GM21529 (cell line): ENCODE data around the gene RER1.

ENCODE experiments used
- ATAC-seq: cut with Tn5 transposase; IDR thresholded peaks from one replicate; pipeline ENCODE4 v1.9.1; 2021; ENCODE audit not compliant: unreplicated experiment

Gene RER1

DNA sequence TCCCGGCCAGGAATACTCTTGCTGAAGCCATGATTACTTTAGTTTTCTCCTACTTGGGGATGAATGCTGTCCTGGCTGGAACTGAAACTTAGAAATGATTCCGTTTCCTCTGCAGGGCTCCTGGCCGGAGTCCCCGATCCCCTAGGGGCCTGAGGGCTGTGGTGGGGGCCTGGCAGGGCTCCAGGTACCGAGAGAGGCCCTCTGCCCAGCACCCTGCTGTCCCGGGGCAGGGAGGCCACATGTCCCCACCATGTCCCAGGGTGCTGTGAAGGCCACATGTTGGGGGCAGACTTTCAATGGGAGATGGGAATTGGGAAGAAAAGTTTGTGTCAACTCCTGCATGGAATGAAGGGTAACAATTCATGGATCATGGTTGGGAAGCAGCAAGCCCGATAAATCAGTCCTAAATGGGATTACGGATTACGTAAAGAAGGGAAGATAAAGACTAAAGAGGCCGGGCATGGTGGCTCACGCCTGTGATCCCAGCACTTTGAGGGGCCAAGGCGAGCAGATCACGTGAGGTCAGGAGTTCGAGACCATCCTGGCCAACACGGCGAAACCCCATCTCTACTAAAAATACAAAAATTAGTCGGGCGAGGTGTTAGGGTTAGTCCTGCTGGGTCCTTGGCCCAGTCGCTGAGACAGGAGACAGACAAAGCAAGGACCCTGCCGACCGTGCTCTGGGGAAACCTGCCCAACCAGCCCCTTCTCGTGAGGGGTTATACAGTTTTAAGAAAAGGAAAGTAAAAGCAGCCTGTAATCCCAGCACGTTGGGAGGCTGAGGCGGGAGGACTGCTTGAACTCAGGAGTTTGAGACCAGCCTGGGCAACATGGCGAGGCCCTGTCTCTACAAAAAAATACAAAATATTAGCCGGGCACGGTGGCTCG, 37.8 kb upstream of the RER1 start:
- no peak for ATAC-seq

DNA sequence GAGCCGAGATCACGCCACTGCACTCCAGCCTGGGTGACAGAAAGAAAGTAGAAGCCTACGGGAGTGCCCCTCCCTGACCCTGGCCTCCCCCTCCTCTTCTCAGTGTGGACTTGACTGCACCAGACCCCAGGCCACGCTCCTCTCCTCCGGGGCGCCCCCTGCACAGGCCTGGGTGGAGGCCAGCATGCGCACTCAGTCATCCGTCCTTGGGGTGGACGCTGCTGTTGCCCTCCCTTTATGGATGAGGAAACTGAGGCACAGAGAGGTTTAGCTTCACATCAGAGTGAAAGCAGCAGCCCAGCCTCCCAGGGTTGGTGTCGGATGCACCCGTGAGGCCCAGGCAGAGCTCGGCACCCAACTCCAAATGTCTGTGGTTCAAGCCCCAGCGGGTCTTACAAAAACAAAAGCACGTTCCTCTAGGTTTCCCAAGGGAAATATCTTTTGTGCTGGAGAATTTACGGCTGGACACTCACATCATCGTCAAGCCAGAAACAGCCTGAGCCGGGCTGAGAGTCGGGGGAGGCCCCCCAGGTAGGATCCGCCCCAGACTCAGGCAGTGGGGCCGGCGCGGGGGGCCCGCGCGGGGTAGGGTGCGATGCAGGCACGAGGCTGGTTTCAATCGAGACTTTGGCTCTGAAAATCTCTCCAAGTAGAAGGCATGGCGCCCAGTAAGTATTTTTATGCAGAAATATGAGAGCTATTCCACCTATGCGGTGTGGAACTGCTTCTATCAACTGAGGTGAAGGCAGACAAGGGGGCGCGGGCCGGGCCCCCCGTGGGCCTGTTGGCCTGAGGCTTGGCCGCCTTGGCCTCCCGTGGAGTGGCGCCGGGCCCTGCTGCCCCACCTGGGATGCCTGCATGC, 36.9 kb upstream of the RER1 start:
- no peak for ATAC-seq

DNA sequence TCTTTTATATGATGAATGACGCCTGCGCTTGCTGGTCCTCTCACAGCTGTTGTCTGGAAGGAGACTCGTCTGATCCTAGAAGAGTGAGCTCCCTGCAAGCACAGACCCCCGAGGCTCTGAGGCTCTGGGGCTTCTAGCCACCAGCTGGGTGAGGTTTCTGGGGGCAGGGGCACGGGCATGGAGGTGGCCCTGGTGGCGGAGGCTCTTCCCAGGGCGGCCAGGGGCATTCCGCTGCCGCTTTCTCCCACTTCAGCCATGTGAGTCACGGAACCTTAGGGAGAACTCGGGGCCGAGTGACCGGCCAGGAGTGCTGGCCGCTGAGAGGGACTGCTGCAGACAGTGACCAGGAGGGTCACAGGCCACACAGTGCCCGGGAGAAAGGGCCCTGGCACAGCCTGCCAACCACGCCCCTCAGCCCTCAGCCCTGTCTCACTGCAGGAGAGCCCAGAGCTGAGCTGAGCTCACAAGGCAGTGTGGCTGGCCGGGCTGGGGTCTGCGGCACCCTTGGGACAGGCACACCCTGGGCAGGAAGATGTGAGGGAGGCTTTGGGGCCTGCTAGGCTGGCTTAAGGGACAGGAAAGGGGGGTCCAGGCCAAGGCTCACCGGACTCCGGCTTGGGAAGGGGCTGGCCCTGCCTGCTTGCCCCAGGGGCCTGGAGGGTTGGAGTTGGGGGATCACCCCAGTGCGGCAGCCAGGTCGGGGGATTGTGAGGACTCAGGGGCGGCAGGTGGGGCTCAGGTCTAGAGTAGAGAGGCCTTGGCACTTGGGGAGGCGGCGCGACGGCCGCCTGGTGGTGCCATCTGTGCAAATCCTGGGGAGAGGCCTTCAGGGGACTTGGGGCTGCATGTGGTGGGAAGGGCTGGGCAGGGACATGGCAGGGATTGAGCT, 36.0 kb upstream of the RER1 start:
- no peak for ATAC-seq

DNA sequence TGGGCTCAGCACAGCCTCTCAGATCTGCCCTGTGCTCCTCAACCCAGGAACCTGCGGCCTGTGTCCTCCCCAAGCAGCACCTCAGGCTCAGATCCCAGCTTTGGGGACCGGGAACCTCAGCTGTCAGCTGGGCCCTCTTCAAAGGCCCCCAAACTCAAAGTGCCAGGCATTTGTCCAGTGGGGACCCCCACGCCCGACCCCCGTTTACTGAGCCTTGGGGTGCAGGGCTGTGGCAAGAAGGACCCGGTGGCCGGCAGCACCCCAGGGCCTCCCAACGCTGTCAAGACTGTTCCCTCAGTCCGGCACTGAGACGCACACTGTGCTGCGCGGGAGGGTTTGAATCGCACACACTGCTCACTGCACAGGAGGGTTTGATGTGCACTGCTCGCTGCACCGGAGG, 35.2 kb upstream of the RER1 start:
- ATAC-seq: no peak

DNA sequence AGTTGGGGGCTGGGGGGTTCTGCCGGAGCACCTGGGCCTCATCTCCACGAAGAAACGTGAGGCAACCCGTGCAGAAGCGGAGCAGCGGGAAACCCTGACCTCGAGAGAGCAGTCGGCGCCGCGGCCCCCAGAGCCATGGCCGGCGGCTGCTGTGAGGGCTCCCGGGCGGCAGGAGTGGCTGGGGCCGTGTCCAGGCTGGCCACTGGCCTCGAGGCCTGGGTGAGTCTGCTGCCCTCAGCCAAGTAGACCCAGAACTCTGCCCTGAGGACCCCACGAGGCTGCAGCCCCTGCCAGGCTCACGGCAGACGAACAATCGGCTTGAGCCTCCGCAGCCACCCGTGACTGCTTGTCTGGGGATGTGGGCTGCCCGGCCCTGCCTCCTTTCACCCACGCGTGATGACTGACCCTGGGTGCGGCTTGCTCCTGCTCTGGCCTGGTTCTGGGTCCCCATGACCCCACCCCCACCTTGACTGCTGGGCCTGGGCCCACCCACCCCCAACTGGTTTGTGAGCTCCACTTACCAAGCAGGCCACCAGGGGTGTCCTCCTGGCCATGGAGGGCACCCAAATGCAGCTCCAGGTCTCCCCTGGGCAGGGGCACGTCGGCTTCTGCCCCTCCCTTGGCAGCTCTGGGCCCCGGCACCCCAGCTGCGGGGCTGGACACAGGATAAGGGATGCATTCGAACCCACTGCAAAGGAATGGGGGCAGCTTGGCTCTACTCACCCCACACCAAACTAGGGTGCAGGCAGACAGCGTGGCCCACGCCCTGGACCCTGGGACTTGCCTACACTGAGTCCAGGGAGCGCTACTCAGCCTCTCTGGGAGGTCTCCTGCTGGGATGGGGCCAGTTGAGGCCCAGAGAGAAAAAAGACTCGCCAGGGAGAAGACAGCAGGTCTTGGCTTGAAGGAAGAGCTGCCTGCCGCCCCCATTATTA, 34.5 kb upstream of the RER1 start:
- ATAC-seq: no peak

DNA sequence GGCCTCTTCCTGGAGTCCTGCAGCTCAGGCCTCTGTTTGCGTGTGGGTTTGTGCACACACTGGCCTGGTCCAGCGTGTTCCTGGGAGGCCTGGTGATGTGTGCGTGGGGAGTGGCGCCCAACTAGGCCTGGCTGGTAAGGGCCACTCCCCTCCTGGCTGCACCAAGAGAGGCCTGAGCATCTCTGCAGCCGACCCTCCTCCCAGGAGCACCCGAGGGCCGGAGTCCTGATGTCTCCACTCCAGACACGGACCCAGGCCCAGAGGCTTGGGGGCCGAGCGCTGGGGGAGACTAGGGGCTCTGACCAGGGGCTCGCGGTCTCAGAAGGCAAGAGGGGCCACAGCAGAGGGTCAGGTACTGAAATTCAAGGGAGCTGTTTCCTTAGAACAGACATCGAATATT, 33.6 kb upstream of the RER1 start:
- ATAC-seq: no peak

DNA sequence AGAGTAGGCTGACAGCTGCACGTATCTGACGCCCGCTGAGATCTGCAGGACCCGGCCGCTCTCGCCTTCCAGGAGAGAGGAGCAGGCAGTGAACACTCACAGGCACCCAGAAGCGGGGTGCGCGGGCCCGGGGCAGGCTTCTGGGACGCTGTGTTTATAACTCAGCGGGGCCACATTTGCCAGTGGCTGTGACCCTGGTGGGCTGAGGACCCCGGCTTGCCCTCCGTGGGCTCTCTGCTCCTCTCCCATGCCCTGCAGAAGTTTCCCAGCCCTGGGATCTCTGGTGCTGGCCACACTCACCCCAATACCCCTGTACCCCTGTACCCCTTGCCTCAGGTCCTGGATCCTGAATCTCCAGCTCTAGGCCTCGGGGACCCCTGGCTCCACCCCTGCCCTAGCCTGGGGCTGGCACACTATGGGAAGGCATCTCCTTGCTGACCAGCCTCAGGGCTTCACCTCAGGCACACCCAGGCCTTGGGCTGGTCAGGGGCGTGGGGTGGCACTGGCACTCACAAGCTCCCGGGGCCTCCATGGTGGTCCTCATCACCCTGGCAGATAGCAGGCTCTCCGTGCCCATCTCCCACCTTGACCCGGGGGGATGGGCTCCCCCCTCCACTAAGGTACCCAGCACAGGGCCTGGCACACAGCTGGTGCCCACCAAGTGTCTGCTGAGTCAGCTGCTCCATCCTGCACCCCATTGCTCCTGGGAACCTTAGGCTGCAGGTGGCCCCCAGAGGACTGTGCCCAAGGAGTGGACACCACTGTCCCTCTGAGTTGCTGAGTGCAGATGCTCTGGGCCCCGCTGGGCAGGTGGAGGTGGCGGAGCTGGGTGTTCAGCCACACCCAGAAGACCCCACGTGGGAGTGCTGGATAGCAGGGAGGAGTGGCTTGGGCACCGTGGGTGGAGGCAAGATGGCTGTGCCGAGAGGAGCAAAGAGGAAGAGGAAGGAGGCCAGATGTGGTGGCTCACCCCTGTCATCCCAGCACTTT, 32.7 kb upstream of the RER1 start:
- no peak for ATAC-seq

DNA sequence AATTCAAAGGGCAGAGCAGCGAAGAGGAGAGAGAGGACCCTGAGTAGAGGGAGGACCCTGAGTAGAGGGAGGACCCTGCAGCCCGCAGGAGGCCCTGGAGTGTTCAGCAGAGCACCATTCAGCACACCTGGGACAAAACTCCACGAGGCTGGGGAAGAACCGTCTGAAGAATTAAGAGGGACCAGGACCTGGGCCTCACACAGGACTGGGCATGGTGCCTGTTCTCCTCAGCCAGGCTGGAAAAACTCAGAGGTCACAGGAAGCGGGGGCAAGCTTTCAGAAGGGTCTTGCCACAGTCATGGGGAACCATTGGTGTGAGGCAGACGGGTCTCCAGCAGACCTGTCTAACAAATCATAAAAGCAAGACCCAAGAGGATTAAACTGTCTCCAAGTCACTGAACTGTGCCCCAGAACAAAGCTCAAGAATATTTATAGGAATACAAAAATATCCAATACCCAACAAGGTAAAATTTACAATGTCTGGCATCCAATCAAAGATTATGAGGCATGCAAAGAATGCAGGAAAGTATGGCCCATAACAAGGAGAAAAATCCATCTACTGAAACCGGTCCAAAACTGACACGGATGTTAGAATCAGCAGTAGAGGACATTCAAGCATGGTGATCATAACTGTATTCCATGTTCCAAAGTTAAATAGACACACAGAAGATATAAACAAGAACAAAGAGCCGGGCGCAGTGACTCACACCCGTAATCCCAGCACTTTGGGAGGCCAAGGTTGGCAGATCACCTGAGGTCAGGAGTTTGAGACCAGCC, 30.9 kb upstream of the RER1 start:
- ATAC-seq: no peak

DNA sequence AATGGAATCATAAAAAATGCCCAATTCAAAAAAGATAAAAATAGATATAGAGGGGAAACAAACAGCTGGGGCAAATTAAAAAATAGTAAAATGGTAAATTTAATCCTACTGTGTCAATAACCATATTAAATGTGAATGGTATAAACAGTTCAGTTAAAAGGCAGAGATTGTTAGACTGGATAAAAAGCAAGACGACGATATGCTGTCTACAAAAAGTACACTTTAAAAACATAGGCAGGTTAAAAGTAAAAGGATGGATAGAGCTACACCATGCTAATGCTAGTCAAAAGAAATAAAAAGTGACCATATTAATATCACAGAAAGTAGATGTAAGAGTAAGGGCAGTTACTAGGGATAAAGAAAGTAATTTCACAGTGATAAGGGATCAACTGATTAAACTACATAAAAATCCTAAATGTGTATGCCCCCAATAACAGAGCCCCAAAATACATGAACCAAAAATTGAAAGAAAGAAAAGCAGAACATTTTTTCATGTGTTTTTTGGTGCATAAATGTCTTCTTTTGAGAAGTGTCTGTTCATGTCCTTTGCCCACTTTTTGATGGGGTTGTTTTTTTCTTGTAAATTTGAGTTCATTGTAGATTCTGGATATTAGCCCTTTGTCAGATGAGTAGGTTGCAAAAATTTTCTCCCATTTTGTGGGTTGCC, 27.7 kb upstream of the RER1 start:
- no peak for ATAC-seq

DNA sequence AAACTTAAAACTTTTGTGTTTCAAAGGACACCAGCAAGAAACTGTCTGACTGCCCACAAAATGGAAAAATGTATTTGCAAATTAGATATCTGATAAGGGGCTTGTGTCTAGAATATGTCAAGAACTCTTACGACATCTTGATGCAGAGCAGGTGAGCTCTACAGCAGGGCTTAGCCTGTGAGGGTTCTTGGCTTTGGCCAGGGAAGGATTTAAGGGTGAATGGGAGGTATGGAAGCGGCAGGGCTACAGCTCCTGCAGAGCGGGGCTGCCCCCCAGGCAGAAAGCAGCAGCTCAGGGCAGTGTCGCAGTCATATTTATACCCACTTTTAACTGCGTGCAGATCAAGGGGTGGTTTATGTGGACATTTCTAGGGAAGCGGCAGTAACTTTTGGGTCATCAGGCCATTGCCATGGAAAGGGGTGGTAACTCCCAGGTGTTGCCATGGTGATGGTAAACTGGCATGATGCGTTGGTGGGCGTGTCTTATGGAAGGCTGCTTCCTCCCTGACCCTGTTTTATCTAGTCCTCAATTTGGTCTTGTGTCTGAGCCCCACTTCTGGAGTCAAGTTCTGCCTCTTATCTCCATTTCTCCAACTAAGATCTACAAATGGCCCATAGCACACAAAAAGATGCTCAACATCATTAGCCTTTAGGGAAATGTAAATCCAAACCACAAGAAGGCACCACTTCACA, 23.4 kb upstream of the RER1 start:
- no peak for ATAC-seq

DNA sequence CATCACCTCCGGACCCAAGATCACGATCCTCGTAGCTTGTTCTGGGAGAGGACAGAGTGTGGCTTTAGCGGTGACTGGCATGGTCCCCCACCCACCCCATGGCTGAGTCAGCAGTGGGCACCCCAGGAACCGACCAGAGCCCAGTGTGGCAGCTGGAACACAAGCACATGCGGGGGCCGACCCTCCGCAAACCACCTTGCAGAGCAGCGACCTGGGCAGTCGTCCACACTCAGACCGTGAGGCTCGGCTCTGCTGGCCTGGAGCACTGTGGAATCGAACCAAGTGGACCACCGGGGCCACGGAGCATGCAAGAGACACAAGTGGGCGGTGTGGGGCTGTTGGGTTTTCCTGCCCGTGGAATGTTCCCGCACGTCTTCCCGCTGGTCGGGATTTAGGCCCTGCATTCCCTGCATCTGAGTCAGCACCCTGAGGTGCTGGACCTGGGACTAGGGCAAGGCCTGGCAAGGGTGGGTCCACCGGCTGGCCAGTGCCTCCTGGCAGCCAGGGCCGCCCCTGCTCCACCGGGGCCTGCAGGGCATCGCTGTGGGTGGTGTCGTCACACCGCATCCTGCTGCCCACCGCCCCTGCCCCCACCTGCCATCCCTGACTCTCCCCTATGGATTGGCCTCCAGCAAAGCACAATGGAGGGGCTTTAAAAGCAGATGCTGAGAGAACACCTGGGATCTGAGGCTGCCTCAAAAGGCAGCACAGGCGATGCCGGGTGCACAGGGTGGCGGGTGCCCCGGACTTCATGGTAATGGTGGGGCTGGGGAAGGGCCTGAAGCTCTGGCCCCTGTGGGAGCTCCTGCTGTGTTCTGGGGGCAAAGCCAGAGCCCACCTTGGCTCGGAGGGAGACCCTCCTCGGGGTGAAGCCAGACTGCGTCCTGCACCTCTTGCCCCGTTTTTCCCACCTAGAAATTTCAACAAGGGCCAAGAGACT, 18.8 kb upstream of the RER1 start:
- no peak for ATAC-seq

DNA sequence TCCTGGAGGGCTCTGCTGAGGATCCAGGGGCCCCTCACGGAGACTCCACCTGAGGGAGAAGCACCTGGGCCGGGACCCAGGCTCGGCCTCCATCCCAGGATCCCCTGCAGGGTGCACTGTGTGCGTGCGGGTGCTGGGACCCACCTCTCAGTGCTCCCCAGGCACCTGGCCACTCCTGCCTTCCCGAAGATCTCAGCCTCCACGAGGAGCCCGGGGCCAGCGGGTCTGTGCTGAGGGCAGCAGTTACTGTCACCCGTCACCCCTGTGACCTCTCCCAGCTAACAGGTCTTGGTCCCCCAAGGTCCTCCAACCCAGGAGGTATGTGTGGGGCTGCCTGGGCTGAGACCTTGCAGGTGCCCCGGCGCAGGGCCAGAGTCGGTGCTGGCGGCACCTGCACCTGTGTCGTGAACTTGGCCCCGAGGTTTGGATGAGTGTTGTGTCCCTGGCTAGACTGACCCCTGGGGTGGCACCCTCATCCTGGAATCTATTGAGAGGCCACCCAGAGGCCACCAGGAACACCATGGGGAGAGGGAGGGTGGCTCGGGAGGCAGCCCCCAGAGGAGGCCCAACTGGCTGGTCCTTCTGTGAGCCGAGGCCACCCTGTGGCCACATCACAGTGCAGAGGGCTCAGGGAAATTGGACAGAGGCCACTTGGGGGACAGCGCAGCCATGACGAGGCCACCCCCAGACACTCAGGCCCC, 17.9 kb upstream of the RER1 start:
- ATAC-seq: no peak

DNA sequence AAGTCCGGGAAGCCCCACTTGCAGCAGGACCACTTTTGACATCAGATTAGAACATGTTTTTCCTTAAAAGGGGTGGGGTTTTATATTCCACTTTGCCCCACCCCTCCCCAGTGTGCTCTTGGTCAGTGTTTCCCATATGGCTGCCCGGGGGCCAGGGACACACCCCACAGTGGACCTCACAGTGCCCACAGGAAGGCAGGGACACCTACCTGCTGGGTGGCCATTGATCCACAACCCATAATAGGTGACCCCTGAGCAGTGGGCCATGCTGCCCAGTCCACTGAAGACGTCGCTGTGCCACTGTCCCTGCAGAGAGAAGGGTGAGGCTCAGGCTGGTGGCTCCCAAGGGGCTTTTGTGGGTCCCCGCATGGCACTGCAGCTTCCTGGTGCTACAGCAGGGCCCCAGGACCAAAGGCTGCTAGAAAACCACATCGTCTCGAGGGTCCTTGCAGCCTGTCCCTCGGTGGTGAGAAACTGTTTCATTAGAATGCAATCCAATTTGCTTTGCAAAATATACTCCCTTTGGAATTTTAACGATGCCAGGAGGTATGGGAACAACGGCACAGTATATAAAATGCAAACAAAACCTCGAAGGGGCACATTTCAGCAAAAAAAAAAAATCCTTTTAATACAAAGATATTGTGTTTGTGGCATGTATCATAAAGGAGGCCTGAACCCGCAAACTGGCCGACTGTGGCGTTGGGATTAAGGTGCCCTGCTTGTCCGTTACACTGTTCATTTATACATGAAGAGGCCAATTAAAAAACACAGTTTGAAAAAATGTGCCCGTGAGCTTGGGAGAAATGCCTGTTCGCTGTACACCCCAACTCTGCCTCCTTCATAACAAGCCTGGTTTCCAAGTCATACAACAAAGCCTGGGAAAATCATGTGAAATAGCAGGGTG, 17.1 kb upstream of the RER1 start:
- no peak for ATAC-seq

DNA sequence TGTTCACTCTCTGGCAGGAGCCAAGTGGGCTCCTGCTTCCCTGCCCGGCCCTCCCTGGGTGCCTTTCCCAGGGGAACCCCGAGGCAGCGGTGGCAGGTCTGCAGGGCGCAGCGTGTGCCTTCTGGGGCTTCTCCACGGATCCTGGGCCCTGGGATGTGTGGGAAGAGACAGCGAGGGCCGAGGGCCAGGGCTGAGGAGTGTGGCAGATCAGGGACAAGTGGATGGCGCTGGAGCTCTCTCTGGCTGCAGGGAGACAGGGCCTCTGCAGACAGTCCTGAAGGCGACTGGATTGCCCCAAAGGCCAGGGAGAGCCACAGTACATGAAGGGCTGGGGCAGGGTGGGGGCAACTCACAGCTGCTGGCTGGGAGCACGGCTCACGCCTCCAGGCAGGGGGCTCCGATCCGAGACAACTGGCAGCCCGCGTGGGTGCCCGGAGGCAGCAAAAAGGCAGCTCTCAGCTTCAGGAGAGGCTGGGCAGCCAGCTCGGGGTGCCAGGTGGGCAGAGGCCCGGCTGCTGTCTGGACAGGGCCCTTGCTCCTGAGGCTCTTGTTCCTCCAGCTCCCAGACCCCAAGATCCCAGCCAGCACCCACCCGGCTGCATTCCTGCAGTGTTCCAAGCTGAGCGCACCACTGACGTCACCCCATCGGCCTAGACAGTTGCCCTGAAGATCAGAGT, 16.3 kb upstream of the RER1 start:
- no peak for ATAC-seq
